Left renal pelvis (tissue), 4 donors: Measurements from ENCODE around the gene NDUFB10. TPM values are rescaled to one million over a fixed set of nuclear protein-coding genes. Genes with fewer than 3 reads are reported as not detected.
"Not testable (repeated sequence)": the region's sequence is repeated elsewhere in the genome, so short reads cannot be mapped to it uniquely, and the experiment has no call there.

ENCODE experiments used
- DNase-seq, 4 donors: peaks; one replicate each; pipeline ENCODE4 v3.0.0-alpha.2; 2013; ENCODE audit warnings: low read depth in 4 of 4, low spot score in 3 of 4
- polyA plus RNA-seq, 4 donors: library from polyadenylated mRNA; unstranded; fragments of 120-200 nt; gene quantifications; one replicate each; pipeline ENCODE4 v1.2.1, GENCODE V29; 2013; ENCODE audit not compliant: insufficient read length in 4 of 4

NDUFB10 gene
- polyA plus RNA-seq, 4 donors: 86.4 to 134 (median 128) TPM

DNA sequence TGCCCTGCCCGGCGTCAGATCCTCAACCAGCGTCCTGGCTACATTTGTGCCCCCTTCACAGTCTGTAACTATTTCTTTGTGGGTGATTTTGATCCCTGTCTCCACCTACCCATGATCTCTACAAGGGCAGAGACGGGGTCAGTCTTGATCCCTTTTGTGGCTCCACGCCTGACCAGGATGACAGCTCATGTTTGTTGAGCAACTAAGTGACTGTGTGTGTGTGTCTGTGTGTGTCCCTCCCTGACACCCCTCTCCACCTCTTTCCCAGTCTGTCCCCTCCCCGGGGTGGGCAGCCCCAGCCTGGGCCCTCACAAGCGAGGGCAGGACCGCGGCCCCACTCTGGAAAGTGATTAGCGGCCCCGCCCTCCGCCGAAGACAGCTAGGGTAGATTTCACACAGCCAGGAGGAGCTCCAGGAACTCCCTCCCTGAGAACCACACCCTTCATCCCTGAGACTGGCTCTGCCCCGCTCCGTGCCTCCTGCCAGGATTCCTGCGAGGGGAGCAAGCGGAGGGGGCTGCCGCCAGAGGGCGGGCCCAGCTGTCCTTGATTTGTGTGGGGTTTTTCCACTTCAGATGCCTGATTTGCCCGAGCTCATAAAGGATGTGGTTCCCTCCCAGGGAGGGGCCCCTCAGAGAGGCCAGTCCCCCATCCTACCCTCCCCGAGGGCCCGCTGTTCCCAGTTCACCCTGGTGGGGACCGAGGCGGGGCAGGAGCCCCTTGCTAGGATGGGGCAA, 35.9 kb upstream of the NDUFB10 start:
- no peak for DNase-seq

DNA sequence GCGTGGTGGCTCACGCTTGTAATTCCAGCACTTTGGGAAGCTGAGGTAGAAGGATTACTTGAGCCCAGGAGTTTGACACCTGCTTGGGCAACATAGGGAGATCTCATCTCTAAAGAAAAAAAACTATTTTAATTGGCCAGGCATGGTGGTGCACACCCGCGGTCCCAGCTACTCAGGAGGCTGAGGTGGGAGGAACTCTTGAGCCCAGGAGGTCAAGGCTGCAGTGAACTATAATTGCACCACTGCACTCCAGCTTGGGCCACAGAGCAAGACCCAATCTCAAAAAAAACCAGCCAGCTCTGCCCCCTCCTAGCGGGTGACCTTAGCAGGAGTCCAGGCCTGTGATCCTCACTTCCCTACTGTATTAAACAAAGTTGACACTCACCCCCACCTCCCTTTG, 35.2 kb upstream of the NDUFB10 start:
- no peak for DNase-seq

DNA sequence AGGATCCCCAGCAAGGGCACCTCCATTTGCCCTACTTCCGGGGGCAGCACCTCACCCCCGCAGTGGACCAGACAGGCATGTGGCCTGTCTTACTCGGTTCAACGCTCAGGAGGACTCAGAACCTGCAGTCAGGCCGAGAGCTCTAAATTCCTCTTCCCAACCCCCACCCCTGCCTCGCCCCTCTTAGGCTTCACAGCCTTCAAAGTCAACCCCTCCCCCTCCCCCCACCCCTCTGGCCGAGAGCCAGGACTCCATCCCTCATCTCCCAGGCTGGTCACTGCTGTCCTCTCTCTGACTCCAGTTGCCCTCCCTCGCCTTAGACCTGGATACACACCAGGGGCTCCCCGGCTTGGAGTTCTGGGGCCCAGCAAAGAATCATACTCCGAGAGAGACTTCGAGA, 33.1 kb upstream of the NDUFB10 start:
- DNase-seq: no peak

DNA sequence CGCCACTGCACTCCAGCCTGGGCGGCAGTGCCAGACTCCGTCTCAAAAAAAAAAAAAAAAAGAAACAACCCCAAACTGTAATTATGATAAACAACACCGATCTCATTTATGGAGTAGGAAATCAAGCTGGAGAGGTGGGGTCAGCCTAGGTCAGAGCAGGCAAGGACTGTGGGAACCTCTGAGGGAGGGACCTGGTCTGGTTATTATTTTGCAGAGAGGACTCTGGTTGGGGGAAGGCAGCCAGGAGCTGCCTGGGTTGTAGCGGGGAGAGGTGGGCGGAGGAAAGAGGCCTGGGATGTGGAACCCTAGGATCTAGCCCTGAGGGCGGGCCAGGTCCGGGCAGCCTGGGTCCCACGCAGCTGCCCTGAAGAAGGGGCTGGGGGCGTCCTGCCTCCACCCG, 30.2 kb upstream of the NDUFB10 start:
- DNase-seq: no peak

DNA sequence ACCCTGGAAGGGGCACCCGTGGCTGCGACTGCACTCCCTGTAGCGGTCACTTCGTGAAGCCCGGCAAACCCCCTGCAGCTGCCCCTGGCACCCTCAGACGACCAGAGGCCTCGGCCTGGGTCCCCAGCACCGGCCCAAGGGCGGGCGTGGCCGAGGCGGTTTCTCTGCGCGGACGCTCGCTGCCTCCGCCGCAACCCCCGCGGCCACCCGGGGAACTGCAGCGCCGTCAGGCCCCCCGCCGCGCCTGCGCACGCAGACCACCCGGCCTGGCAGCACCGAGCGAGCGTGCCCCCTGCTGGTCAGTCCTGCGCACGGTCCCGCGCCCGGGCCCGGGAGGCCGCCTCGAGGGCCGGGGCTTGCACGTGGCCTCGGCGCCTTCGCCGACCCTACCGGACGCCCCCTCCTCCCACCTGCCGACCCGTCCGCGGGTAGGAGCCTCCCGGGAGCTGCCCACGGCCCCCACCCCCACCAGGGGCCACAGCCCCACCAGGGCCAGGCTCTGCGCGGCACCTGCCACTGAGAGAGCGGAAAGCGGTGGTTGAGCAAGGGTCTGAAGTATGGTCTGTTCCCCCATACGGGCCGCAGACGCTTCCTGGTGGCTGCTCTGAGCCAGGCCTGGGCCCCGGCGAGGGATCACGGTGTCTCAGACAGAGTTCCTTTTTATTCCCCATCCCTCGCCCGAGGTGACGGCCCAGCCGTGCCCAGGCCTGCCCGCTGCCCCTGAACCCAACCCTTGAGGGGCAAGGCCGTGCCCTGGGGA, 29.6 kb upstream of the NDUFB10 start:
- peak; percentile 61 to 70 (median 67) for DNase-seq

DNA sequence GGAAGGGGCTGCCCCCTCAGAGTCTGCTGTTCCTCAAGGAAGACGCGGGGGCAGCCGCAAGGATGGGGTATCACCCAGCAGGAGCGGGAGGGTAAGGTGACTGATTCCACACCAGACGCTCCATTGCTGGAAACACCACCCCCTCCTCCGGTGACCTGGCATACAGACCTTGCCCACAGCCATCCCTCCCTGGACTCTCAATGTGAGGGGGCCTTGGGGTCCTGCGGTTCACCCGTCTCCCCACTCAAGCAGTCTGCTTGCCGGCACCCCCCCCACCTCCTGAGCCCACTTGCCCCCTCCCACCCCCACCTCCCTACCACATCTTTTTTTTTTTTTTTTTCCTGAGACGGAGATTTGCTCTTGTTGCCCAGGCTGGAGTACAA, 29.0 kb upstream of the NDUFB10 start:
- DNase-seq: no peak

DNA sequence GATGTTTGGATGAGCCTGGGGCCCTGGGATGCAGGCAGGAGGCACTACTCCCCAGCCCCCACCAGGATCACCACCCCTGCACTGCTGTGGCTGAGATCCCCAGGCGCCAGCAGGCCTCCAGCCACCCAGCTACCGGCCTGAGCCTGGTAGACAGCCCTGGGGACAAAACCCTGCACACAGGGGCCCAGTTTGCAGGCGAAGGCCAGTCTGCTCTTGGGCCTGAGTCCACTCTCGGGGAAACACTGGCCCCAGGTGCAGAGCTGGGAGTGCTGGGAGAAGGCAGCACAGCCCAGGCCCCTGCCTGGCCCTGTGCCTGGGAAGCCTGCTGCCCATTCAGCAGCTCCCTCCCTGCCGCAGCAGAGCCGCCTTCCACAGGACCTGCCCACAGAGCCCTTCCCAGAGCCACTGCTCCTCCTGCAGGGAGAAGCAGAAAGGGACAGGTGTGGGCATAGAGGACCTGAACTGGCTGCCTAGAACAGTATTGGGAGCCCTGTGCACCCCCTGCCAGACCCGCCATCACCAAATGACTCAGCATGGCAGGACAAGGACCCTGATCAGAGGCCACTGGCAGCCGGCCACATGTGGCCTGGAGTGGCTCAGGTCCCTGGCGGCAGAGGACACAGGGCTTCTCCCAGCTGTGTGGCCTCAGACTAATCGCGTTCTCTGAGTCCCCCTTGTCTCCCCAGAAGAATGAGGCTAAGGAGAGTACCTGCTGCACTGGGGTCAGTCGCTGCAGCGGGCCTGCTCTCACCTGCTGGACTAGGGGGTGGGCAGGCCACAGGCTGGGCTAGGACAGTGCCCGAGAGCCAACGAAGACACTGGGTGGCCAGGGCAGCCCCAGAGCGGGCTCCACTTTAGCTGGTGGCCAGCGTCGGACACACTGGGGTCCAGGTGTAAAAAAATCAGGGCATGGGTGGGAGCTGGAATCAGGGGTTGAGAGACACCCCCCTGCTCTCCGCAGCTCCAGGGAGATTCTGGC, 27.0 kb upstream of the NDUFB10 start:
- DNase-seq: no peak

DNA sequence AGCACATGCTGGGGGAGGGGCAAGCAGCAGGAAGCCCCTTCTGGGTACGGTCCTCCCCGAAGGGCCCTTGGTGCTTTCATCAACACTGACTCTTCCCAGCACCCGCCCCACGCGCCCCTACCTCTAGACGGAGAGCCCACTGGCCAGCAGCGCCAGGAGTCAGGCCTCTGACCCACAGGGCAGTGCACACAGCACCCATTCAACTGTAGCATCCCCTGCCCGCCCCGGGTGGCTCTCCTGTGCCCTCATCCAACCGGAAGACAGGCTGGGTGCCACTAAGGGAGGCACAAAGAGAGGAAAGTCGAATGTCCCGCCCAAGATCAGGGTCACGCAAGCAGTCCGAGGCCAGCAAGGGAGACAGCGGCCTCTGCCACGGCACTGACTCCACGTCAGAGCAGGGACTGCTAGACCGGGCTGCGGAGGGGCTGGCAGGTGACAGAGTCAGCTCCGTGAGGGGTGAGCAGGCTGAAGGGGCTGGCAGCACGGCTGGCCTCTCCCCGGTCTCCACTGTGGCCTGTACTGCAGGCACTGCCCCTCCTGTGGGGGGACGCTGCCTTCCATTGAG, 26.2 kb upstream of the NDUFB10 start:
- no peak for DNase-seq

DNA sequence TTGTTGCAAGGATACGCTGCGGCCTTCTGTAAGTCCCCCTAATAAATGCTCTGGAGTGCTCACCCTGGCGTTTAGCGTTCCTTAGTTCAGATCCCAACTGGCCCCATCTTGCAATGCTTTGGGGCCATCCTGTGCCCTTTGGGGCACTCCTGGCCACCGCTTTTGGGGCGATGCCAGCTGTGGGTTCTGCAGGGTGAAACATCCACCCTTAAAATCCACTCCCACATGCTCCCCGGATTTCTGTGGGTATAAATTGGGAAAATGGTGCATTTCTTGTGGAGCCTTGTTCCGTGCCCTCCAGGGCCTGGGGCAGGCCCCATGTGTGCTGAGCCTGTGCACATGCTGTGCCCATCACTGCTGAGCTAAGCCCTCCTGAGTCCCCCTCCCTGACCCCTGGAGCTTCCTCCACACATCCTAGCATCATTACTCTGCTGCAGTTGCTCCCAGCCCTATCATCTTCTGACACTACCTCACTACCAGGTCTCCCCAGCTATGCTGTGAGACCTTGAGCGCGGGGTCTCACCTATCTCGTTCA, 22.3 kb upstream of the NDUFB10 start:
- no peak for DNase-seq

DNA sequence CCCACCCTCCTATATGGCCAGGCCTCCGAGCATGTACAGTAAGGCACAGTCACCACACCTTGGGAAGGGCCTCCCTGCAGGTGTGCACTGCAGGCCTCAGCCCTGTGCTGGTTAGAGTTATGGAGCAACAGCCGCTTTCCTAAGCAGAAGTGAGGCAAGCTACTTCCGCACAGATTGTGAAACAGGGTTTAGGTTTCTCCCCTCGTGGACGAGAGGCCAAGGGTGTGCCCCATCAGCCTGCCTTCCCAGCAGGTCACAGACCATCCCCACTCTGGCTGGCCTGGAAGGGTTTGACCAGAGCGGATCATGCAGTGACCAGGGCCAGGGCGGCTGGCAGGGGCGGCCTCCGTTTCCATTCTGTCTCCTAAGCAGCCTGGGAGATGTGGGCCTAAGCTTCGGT, 21.0 kb upstream of the NDUFB10 start:
- DNase-seq: no peak

DNA sequence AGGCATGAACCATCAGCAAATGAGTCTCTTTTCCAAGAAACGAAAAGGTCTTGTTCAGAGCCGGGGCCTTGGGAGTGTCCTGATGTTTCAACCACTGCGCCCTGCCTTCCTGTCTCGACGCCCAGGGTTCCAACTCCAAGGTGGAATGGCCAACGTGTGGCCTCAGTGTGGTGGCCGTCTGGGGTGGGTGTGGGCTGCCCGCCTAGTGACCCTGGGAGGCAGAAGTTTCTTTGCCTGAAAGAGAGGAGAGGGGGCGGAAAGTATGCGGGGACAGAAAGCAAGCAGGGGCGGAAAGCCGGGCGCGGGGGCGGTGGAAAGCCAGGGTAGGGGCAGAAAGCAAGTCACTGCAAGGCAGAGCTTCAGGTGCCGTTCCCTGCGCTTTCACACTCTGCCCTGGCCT, 20.4 kb upstream of the NDUFB10 start:
- no peak for DNase-seq

DNA sequence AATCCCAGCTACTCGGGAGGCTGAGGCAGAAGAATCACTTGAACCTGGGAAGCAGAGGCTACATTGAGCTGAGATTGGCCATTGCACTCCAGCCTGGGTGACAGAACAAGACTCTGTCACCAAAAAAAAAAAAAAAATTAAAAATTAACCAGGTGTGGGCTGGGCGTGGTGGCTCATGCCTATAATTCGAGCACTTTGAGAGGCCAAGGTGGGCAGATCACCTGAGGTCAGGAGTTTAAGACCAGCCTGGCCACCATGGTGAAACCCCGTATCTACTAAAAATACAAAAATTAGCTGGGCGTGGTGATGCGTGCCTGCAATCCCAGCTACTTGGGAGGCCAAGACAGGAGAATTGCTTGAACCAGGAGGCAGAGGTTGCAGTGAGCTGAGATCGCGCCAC, 19.5 kb upstream of the NDUFB10 start:
- not testable (repeated sequence) for DNase-seq

DNA sequence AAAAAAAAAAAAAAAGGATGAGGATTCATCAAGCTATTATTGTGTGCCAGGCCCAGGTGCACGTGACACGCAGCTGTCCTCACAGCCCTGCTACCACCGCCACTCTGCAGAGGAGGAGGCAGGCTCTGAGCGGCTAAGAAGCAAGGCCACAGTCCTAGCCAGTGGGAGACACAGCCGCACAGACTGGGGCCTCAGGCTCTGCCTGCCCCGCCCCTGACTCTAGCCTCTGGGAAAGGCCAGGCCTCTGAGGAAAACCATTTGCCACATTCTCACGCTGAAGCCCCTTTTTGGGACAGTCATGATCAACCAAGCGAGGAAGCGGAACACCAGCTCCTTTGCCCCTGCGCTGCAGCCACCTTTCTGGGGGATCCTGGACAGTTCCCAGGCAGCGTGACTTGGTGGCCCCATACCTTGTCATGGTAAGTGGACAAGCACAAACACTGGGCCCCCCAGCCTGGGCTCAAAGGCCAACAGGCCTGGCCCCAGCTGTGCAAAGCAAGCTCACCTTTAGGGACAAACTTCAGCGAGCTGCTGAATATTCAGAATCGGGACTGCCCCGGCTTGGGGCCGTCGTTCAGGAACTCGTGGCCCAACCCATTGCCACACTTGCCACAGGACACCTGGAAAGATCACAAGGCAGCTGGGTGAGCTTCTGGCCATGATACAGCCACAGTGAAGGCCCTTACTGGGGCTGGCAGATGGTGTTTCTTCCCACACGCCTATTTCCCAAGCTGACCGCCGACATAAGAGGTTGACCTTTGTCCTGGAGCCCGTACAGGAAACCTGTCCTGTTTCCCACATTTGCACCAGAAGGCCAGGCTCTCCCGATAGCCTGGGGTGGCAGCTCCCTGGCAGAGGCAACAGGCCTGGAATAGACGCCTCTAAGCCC, 18.8 kb upstream of the NDUFB10 start:
- DNase-seq: no peak

DNA sequence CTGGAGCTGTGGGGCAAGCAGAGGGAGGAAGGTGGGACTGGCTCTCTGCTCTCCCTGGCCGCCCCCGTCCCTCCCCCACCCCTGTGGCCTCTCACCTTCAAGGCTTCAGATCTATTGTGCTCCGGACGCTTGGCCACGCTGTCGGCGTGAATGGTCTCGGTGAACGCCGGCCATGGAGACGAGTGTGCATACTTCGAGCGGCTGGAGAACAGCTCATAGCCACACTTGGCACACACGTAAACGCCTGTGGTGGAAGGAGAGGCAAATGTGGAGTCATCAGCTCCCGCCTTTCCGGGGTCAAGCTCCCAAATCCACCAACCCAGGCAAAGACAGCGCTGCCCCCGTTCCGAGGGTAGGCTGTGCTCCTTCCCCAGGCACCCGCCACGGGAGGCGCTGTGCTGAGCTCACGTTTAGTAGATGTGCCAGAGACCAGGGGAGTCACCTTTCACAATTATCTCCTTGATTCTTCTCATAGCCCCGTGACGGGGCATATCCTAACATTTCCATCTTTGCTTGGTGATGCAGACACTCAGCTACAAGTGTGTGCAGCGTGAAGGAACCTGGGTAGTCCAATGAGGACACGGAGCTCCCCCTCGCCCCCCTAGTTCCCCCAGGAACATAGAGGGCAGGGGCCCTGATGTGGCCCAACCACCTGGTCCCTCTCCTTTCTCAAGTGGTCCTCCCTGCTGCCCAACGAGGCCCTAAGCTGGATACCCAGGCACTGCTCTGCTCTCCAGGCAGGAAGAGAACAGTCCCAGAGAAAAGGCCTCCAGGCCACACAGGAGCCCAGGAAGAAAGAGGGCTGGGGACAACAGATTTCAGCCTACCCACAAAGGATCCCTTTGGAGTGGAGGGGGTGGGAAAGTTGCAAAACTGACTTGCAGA, 17.9 kb upstream of the NDUFB10 start:
- DNase-seq: no peak

DNA sequence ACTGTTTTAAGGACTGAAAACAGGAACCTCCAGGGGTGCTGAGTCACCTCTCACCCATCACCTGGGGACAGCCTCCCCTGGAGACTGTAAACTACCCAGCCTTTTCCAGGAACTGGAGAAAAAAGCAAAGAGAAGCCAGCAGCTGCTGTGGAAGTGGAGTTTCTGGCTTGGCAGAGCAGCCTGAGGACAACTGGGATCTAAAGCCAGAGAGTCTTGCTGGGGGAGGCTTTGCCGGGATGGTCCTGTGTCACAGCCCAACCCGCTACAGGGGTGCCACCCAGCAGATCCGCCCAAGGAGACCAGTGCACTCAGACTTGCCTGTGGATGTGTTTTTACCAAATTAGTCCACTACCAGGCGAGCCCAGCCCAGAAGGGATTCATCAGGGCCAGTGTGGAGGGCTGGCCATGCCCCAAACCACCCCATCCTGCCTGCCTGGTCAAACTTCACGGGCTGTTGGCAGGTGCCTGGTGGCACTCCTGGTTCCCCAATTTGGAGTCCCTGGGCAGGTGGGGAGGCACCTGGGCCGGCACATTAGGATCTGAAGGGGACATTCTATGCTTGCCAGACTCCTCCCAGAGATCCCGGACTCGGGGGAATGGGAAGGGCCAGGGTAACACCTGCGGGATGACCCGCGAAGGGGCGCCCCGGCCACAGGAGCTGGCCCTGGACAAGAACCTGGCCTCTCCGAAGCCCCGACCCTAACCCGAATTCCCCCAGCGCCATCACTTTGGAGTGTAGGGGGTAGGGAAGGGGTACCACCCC, 17.1 kb upstream of the NDUFB10 start:
- DNase-seq: no peak

DNA sequence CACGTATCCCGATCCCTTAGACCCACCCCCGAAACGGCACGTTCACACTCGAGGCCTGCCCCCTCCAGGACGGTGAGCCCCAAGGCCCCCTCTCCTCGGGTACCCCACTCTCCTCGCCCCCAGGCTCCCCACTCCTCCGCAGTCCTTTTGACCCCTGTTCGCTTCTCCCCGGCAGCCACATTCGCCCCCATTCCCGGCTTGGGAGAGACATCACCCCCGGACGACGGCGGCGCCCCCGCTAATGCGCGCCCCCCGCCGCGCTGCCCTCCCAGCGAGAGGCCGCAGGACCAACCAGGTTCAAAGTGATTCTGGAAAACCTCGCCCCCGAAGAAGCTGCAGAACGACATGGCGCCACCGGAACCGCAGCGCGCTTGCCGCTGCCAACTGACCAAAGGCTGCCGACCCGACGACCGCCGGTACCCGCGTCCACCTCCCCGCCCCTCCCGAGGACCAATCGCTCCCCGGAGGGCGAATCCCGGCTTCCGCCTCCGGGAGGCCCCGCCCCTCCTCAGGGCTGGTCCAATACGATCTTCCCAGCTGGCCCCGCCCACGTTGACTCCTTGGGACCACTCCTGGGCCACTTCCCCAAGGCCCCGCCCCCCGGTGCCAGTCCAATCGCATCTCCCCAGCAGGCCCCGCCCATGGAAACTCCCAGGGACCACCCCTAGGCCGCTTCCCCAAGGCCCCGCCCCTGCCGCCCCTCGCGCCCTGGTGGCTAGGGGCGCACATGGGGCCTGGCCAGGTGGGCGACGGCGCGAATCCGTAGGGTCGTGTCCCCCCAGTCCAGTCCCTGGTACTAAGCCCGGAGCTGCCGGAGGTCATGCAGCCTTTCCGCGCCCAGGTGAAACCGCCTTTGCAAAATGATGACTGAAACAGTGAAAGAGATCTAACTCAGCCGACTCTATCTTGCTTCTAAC, 16.3 kb upstream of the NDUFB10 start, which contains the start of gene MSRB1:
Gene MSRB1, minus strand, starts transcription at position 390 of the 917 bp plus-strand sequence. Its CDS starts 43 bp downstream, at position 347.
- DNase-seq: peak; percentile 94 to 98 (median 98)
